HUES6 (cell line): ENCODE results near the gene TRAIP.

Experiments used
- H3K27ac ChIP-seq: 2 replicates; pipeline ENCODE4 v1.7.0; 2013; ENCODE audit warnings: low read depth, mild to moderate bottlenecking, low read length, inconsistent platforms
- H3K27me3 ChIP-seq: 2 replicates; pipeline ENCODE4 v1.6.1; 2013; ENCODE audit warnings: low read length; ENCODE audit not compliant: control insufficient read depth, insufficient read depth
- H3K36me3 ChIP-seq: 2 replicates; pipeline ENCODE4 v1.6.1; 2013; ENCODE audit warnings: low read length; ENCODE audit not compliant: control insufficient read depth, insufficient read depth
- H3K4me1 ChIP-seq: 2 replicates; pipeline ENCODE4 v1.6.1; 2013; ENCODE audit warnings: low read length; ENCODE audit not compliant: control insufficient read depth, insufficient read depth
- H3K4me3 ChIP-seq: 2 replicates; pipeline ENCODE4 v1.5.1; 2013; ENCODE audit warnings: low read depth, low read length
- H3K9ac ChIP-seq: one replicate; pipeline ENCODE4 v1.6.1; 2013; ENCODE audit warnings: mild to moderate bottlenecking, low read length
- H3K9me3 ChIP-seq: 2 replicates; pipeline ENCODE4 v1.6.1; 2013; ENCODE audit warnings: low read depth, low read length; ENCODE audit not compliant: control insufficient read depth, insufficient read depth

Gene TRAIP

GRCh38 chr3:49872801-49873281, 16.5 kb upstream of the TRAIP start:
- Histone ChIP-seq H3K27ac (no peak overlapping the region), H3K9ac (no peak overlapping the region), H3K36me3 (no peaks in the 10 kb centered on the region), H3K4me3 (no peak overlapping the region), H3K4me1 (peaks cover 18% of the 10 kb centered on the region), H3K9me3 (no peaks in the 10 kb centered on the region), H3K27me3 (peaks cover 30% of the 10 kb centered on the region)

- Histone ChIP-seq H3K4me1 (peaks cover 24% of the 10 kb centered on the region), H3K27ac (no peak overlapping the region), H3K36me3 (no peaks in the 10 kb centered on the region), H3K9me3 (no peaks in the 10 kb centered on the region), H3K9ac (no peak overlapping the region), H3K27me3 (peaks cover 30% of the 10 kb centered on the region), H3K4me3 (no peak overlapping the region)
These were observed 15.3 kb upstream of the TRAIP start for GRCh38 chr3:49871531-49872153.

GRCh38 chr3:49869525-49870126, 13.3 kb upstream of the TRAIP start, which contains the start of gene CAMKV:
CAMKV (minus strand) TSS chr3:49869906; CDS start chr3:49862388, 7,518 bp downstream.
- H3K4me3 ChIP-seq, result peak within 1 kb of the TSS; percentile 76
- H3K4me1 ChIP-seq, result peaks cover 24% of the 10 kb centered on the region
- peak within 1 kb of the TSS; percentile 34; the same call in 1 of the 2 replicates for H3K27ac ChIP-seq
- H3K27me3 ChIP-seq, result peaks cover 30% of the 10 kb centered on the region
- no peaks in the 10 kb centered on the region for H3K9me3 ChIP-seq
- H3K36me3 ChIP-seq, result no peaks in the 10 kb centered on the region
- H3K9ac ChIP-seq, result peak within 1 kb of the TSS; percentile 45

- Histone ChIP-seq H3K27ac (peak overlapping the region; percentile 34; the same call in 1 of the 2 replicates), H3K4me1 (peaks cover 24% of the 10 kb centered on the region), H3K27me3 (peaks cover 30% of the 10 kb centered on the region), H3K9ac (peak overlapping the region; percentile 45), H3K4me3 (peak overlapping the region; percentile 76), H3K36me3 (no peaks in the 10 kb centered on the region), H3K9me3 (no peaks in the 10 kb centered on the region)
These were observed 12.6 kb upstream of the TRAIP start for GRCh38 chr3:49868862-49869466.

- Histone ChIP-seq H3K4me3 (peak overlapping the region; percentile 76), H3K9me3 (no peaks in the 10 kb centered on the region), H3K4me1 (peaks cover 24% of the 10 kb centered on the region), H3K9ac (no peak overlapping the region), H3K27me3 (peaks cover 30% of the 10 kb centered on the region), H3K27ac (no peak overlapping the region), H3K36me3 (no peaks in the 10 kb centered on the region)
These were observed 11.5 kb upstream of the TRAIP start for GRCh38 chr3:49867871-49868321.

- Histone ChIP-seq H3K9ac (no peak overlapping the region), H3K4me3 (no peak overlapping the region), H3K4me1 (peaks cover 24% of the 10 kb centered on the region), H3K27ac (no peak overlapping the region), H3K9me3 (no peaks in the 10 kb centered on the region), H3K36me3 (no peaks in the 10 kb centered on the region), H3K27me3 (peaks cover 30% of the 10 kb centered on the region)
These were observed 11.0 kb upstream of the TRAIP start for GRCh38 chr3:49867400-49867799.

- Histone ChIP-seq H3K4me3 (no peak overlapping the region), H3K9me3 (no peaks in the 10 kb centered on the region), H3K4me1 (peaks cover 22% of the 10 kb centered on the region), H3K36me3 (peaks cover 5% of the 10 kb centered on the region; the same call in 1 of the 2 replicates), H3K9ac (no peak overlapping the region), H3K27ac (no peak overlapping the region), H3K27me3 (peaks cover 12% of the 10 kb centered on the region)
These were observed 8.9 kb upstream of the TRAIP start for GRCh38 chr3:49865198-49865784.

GRCh38 chr3:49864505-49864904, 8.1 kb upstream of the TRAIP start:
- Histone ChIP-seq H3K9me3 (no peaks in the 10 kb centered on the region), H3K27ac (no peak overlapping the region), H3K27me3 (peaks cover 8% of the 10 kb centered on the region; the same call in 1 of the 2 replicates), H3K4me1 (peaks cover 18% of the 10 kb centered on the region), H3K4me3 (no peak overlapping the region), H3K36me3 (peaks cover 12% of the 10 kb centered on the region), H3K9ac (no peak overlapping the region)

- H3K27ac ChIP-seq, result no peak overlapping the region
- no peak overlapping the region for H3K9ac ChIP-seq
- no peaks in the 10 kb centered on the region for H3K9me3 ChIP-seq
- H3K36me3 ChIP-seq, result peaks cover 19% of the 10 kb centered on the region
- H3K27me3 ChIP-seq, result no peaks in the 10 kb centered on the region
- H3K4me1 ChIP-seq, result peaks cover 8% of the 10 kb centered on the region; the same call in 1 of the 2 replicates
- H3K4me3 ChIP-seq, result no peak overlapping the region
These were observed 3.4 kb upstream of the TRAIP start for GRCh38 chr3:49859576-49860305.

- Histone ChIP-seq H3K27me3 (no peaks in the 10 kb centered on the region), H3K27ac (no peak overlapping the region), H3K36me3 (peaks cover 21% of the 10 kb centered on the region), H3K9ac (peak overlapping the region; percentile 85), H3K4me3 (peak overlapping the region; percentile 89), H3K9me3 (no peaks in the 10 kb centered on the region), H3K4me1 (peaks cover 8% of the 10 kb centered on the region; the same call in 1 of the 2 replicates)
These were observed 702 bp downstream of the TRAIP start for GRCh38 chr3:49855662-49856061.
